ENCODE measurements around the gene OSER1. TPM values are rescaled to one million over a fixed set of nuclear protein-coding genes. Genes with fewer than 3 reads are reported as not detected.
"Not testable (repeated sequence)": the region's sequence is repeated elsewhere in the genome, so short reads cannot be mapped to it uniquely, and the experiment has no call there.

OSER1 gene
- polyA plus RNA-seq, 1 experiment = 50.2 TPM

DNA sequence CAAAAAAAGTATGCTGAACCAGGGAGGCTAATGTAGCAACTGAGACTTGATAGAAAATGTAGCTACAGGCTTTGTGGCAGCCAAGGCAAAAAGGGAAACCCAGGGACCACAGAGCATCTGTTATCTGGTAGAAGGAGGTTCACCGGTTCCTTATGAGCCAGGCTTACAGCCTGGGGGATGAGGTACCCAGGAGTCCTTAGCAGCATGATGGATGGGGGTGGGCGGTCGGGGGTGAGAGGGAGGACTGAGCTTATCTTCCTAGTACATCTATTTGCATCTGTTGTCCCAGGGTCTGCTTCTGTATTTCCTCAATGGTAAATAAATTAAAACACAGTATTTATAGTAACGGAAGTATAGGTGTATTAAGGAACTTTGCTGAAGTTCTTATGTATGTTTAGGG lies 35.4 kb upstream of the OSER1 start:
- DNase-seq (ENCODE audit: low read depth) = no peak
- ChIA-PET POLR2A (no interaction called here), CTCF (interaction anchor here (1.2 to 1.3 kb wide), 2 partner anchors 12 to 66 kb away, joined by 3 read pairs; no protein-coding TSS in a partner anchor)
- H3K27me3 ChIP-seq (ENCODE audit: control insufficient read depth, insufficient read depth, low read length) = peaks cover 7% of the 10 kb centered on the region; the same call in 1 of the 2 replicates
- TF ChIP-seq, protein P1, sequence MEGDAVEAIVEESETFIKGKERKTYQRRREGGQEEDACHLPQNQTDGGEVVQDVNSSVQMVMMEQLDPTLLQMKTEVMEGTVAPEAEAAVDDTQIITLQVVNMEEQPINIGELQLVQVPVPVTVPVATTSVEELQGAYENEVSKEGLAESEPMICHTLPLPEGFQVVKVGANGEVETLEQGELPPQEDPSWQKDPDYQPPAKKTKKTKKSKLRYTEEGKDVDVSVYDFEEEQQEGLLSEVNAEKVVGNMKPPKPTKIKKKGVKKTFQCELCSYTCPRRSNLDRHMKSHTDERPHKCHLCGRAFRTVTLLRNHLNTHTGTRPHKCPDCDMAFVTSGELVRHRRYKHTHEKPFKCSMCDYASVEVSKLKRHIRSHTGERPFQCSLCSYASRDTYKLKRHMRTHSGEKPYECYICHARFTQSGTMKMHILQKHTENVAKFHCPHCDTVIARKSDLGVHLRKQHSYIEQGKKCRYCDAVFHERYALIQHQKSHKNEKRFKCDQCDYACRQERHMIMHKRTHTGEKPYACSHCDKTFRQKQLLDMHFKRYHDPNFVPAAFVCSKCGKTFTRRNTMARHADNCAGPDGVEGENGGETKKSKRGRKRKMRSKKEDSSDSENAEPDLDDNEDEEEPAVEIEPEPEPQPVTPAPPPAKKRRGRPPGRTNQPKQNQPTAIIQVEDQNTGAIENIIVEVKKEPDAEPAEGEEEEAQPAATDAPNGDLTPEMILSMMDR (IDR thresholded peaks at IDR 0.05; ENCODE audit: insufficient read depth, low read depth, low read length) = no peak
- no peaks in the 10 kb centered on the region for H3K36me3 ChIP-seq (ENCODE audit: control insufficient read depth, insufficient read depth, low read length)
- H3K4me3 ChIP-seq (ENCODE audit: low read depth, low read length) = no peak overlapping the region

DNA sequence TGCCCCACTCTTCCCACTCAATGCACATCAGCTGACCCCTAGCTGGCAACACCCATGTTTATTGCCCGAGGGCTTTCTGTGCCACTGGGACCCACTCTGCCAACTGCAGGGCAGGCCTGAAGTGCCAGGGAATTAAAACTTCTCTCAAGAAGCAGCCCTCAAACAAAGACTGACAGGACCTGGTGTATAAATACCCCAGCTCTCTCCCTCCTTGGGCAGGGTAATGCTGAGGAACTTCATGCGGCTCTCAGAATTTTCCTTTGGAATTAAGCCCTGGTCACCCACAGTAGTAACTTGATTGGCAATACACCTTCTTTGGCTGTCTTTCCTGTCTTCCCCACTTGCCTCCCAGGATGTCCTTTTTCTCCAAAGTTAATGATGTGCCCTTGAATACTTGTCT lies 31.2 kb upstream of the OSER1 start:
- Histone ChIP-seq H3K27me3 (ENCODE audit: control insufficient read depth, insufficient read depth, low read length) (peaks cover 5% of the 10 kb centered on the region), H3K4me3 (ENCODE audit: low read depth, low read length) (no peak overlapping the region), H3K36me3 (ENCODE audit: control insufficient read depth, insufficient read depth, low read length) (no peaks in the 10 kb centered on the region)
- TF ChIP-seq, protein P1 (IDR thresholded peaks at IDR 0.05; ENCODE audit: insufficient read depth, low read depth, low read length) = no peak
- CTCF ChIA-PET = no interaction called here
- DNase-seq (ENCODE audit: low read depth) = no peak
- POLR2A ChIA-PET = no interaction called here

DNA sequence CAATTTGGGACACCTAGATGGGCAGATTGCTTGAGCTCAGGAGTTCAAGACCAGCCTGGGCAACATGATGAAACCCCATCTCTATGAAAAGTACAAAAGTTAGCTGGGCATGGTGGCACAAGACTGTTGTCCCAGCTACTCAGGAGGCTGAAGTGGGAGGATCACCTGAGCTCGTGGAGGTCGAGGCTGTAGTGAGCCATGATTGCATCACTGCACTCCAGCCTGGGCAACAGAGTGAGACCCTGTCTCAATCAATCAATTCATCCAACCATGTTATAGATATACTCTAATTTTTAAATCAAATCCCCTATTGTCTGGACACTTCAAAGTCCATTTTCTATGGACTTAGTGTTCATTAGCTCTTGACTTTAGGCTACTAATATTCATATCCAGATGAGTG lies 26.3 kb upstream of the OSER1 start:
- H3K4me3 ChIP-seq (ENCODE audit: low read depth, low read length); H3K27me3 ChIP-seq (ENCODE audit: control insufficient read depth, insufficient read depth, low read length); DNase-seq (ENCODE audit: low read depth); POLR2A ChIA-PET; H3K36me3 ChIP-seq (ENCODE audit: control insufficient read depth, insufficient read depth, low read length): not testable (repeated sequence)
- CTCF ChIA-PET = interaction anchor here (1.3 to 1.8 kb wide), 3 partner anchors 18 to 74 kb away, joined by 3 to 4 read pairs (median 3); partner anchors contain the start of gene FITM2

DNA sequence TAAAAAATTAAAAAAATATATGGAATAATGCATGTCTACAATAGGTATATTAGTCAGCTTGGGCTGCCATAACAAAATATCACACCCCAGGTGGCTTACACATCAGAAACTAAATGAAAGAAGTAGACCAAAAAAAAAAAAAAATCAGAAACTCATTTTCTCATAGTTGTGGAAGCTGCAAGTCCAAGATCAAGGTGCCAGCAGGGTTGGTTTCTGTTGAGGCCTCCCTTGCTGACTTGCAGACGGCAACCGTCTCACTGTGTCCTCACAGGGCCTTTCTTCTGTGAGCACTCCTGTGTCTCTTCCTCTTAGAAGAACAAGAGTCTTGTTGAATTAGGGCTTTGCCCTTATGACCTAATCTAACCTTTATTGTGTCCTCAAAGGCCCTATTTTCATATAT lies 25.1 kb upstream of the OSER1 start:
- TF ChIP-seq, protein P1 (IDR thresholded peaks at IDR 0.05; ENCODE audit: insufficient read depth, low read depth, low read length) = no peak
- H3K36me3 ChIP-seq (ENCODE audit: control insufficient read depth, insufficient read depth, low read length) = no peaks in the 10 kb centered on the region
- ChIA-PET POLR2A (no interaction called here), CTCF (interaction anchor here (1.2 kb wide), 1 partner anchor 12 kb away, joined by 3 read pairs; no protein-coding TSS in a partner anchor)
- DNase-seq (ENCODE audit: low read depth) = no peak
- H3K27me3 ChIP-seq (ENCODE audit: control insufficient read depth, insufficient read depth, low read length) = peaks cover 2% of the 10 kb centered on the region; the same call in 1 of the 2 replicates
- no peak overlapping the region for H3K4me3 ChIP-seq (ENCODE audit: low read depth, low read length)

DNA sequence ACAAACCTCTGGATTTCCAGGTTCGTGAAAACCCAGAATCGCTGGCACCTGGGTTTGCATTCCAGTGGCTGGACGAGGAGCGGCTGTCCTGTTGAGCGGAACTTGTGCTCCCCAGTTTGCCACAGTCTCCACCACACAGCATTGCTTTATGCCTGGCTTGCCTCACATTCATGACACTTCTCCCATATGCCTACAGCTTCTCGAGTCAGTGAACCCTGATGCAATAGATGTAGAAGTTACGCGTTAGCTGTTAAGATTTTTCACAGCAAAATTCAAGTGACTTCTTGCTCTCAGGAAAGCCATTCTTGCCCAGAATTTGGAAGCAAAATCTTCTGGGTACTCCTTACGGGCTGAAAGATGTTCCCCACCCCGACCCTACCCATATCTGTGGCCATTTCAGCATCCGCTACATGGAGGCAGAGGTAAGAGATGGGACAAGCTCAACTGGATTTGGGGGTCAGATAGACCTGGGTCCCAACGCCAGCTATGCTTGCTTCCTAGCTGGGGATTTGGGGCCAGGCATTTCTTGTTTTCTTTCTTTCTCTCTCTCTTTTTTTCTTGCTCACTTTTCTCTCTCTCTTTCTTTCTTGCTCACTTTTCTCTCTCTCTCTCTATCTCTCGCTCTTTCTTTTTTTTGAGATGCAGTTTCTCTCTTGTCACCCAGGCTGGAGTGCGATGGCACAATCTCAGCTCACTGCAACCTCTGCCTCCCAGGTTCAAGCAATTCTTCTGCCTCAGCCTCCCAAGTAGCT lies 24.2 kb upstream of the OSER1 start:
- TF ChIP-seq, protein P1 (IDR thresholded peaks at IDR 0.05; ENCODE audit: insufficient read depth, low read depth, low read length) = no peak
- CTCF ChIA-PET = interaction anchor here (0.6 to 1.4 kb wide), 3 partner anchors 13 to 585 kb away, joined by 3 to 4 read pairs (median 3); no protein-coding TSS in a partner anchor
- H3K36me3 ChIP-seq (ENCODE audit: control insufficient read depth, insufficient read depth, low read length) = no peaks in the 10 kb centered on the region
- POLR2A ChIA-PET = no interaction called here
- peaks cover 2% of the 10 kb centered on the region; the same call in 1 of the 2 replicates for H3K27me3 ChIP-seq (ENCODE audit: control insufficient read depth, insufficient read depth, low read length)
- H3K4me3 ChIP-seq (ENCODE audit: low read depth, low read length) = no peak overlapping the region
- no peak for DNase-seq (ENCODE audit: low read depth)
